K562 (cell line): Measurements from ENCODE around the gene CNBD2. TPM values are rescaled to one million over a fixed set of nuclear protein-coding genes. Genes with fewer than 3 reads are reported as not detected.

ENCODE experiments used
- ARNT ChIP-seq, 2 experiments: fragments of 450-650 bp; IDR thresholded peaks; 2 replicates each; pipeline ENCODE4 v1.6.1; 2016; ENCODE audit warnings: mild to moderate bottlenecking in 1 of 2
- CREM ChIP-seq: IDR thresholded peaks from 2 replicates; pipeline ENCODE4 v1.6.1; 2014; ENCODE audit warnings: antibody characterized with exemption, low read depth
- HSF4 ChIP-seq: fragments of 250-450 bp; sonication (Bioruptor Pico); IDR thresholded peaks from 2 replicates; pipeline ENCODE4 v2.1.2; 2022; ENCODE audit warnings: mild to moderate bottlenecking, moderate library complexity, borderline replicate concordance
- IFI16 ChIP-seq: fragments of 250-450 bp; sonication (Bioruptor Pico); IDR thresholded peaks from 2 replicates; pipeline ENCODE4 v2.1.2; 2022; ENCODE audit warnings: mild to moderate bottlenecking, inconsistent platforms
- SRF ChIP-seq, 2 experiments: fragments of 250-450, 450-650 bp in 1 of 2; sonication (Bioruptor Pico) in 1 of 2; sonication (generic) in 1 of 2; formaldehyde crosslinking; IDR thresholded peaks; 2 replicates each; pipeline versions ENCODE4 v1.5.0 to v1.5.1; 2020 to 2022; ENCODE audit warnings: mild to moderate bottlenecking in 1 of 2, missing genetic modification reagents in 1 of 2
- TAL1 ChIP-seq: fragments of 450-650 bp; IDR thresholded peaks from 2 replicates; pipeline ENCODE4 v1.6.1; 2016; ENCODE audit warnings: mild to moderate bottlenecking
- ZNF57 ChIP-seq: fragments of 450-650 bp; formaldehyde crosslinking; IDR thresholded peaks from 2 replicates; pipeline ENCODE4 v1.4.0; 2020; ENCODE audit warnings: mild to moderate bottlenecking, moderate library complexity
- polyA plus RNA-seq, 8 experiments: library from polyadenylated mRNA; depleted of rRNA in 4 of 8; stranded (reverse) in 5 of 8; unstranded in 3 of 8; fragments of >200 nt; fragmentation: Nextera tagmentation in 2 of 8; fragmentation: Illumina TruSeq in 1 of 8; extraction: Ambion mirVana in 2 of 8; extraction: Trizol in 1 of 8; gene quantifications; 2 replicates each; pipeline versions ENCODE4 v1.2.1 to v1.2.3, GENCODE V29; 2011 to 2014; ENCODE audit warnings: inconsistent platforms in 1 of 8, missing spikeins in 1 of 8
- total RNA-seq, 7 experiments: library from RNA; depleted of rRNA in 6 of 7; stranded (reverse); fragments of >200 nt in 6 of 7; fragmentation: Illumina TruSeq in 2 of 7; extraction: Trizol in 2 of 7; gene quantifications; 2 replicates each; pipeline versions ENCODE4 v1.2.1 to v1.2.3, GENCODE V29; 2011 to 2021; ENCODE audit warnings: low replicate concordance in 1 of 7
- TF ChIP-seq, protein P1 (sequence below): fragments of 200-600 bp; sonication (generic); IDR thresholded peaks from one replicate; pipeline ENCODE4 v1.6.1; 2012; ENCODE audit warnings: mild to moderate bottlenecking, low read depth, low read length, inconsistent platforms
- TF ChIP-seq, protein P2 (sequence below), 2 experiments: fragments of 250-450 bp in 1 of 2; fragments of 450-650 bp in 1 of 2; sonication (Bioruptor Pico) in 1 of 2; IDR thresholded peaks; 2 replicates each; pipeline versions ENCODE4 v1.6.1 to v1.8.0; 2016 to 2021; ENCODE audit warnings: mild to moderate bottlenecking in 2 of 2, moderate library complexity in 2 of 2, missing compliant biosample characterization in 1 of 2, missing genetic modification characterization in 1 of 2
- TF ChIP-seq, protein P3 (sequence below): sonication (generic); formaldehyde crosslinking; IDR thresholded peaks from 2 replicates; pipeline ENCODE4 v1.5.0; 2020; ENCODE audit warnings: missing genetic modification reagents
- TF ChIP-seq, protein P4 (sequence below): sonication (generic); formaldehyde crosslinking; IDR thresholded peaks from 2 replicates; pipeline ENCODE4 v1.8.0; 2022; ENCODE audit warnings: mild to moderate bottlenecking, low read depth, missing genetic modification reagents
- TF ChIP-seq, protein P5 (sequence below): sonication (generic); formaldehyde crosslinking; IDR thresholded peaks from 2 replicates; pipeline ENCODE4 v1.9.0; 2022; ENCODE audit warnings: mild to moderate bottlenecking, missing genetic modification reagents

The CNBD2 gene
- total and polyA plus RNA-seq, 9 of the 15 experiments (the other 6 are each of a cell fraction or from before 2014, with no cell fraction given): 3.2 to 17.5 (median 5.3) TPM

DNA sequence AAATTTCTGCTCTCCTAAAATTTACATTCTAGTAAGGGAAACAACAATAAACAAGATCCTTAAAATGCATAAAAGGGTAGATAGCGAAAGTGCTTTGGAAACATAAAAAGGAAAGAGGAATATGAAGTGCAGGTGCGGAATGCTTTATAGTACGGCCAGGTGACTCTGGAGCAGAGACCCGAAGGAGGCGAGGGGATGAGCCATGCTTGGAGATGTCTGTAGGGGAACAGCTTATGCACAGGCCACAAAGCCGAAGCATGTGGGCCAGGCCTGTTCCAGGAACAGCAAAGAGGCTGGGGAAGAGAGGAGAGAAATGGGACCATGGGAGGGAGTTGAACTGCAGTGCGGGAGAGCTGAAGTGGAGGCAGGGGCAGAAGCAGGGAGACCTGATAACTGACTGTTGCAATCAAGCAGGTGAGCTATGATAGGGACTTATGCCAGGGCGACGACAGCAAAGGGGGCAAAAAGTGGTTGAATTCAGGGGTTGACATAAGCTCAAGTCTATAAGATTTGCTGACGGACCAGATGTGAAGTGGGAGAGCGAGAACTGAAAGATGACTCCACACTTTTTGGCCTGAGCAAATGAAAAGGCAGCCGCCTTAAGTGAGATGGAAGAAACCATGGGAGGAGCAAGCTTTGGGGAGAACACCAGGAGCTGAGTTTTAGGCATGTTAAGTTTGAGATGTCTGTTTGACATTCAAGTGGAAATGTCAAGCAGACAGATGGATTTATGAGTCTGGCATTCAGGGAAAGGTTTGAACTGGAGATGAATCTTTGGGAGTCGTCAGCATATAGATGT, 83.1 kb downstream of the CNBD2 start (continued):
- TF ChIP-seq, protein P1, sequence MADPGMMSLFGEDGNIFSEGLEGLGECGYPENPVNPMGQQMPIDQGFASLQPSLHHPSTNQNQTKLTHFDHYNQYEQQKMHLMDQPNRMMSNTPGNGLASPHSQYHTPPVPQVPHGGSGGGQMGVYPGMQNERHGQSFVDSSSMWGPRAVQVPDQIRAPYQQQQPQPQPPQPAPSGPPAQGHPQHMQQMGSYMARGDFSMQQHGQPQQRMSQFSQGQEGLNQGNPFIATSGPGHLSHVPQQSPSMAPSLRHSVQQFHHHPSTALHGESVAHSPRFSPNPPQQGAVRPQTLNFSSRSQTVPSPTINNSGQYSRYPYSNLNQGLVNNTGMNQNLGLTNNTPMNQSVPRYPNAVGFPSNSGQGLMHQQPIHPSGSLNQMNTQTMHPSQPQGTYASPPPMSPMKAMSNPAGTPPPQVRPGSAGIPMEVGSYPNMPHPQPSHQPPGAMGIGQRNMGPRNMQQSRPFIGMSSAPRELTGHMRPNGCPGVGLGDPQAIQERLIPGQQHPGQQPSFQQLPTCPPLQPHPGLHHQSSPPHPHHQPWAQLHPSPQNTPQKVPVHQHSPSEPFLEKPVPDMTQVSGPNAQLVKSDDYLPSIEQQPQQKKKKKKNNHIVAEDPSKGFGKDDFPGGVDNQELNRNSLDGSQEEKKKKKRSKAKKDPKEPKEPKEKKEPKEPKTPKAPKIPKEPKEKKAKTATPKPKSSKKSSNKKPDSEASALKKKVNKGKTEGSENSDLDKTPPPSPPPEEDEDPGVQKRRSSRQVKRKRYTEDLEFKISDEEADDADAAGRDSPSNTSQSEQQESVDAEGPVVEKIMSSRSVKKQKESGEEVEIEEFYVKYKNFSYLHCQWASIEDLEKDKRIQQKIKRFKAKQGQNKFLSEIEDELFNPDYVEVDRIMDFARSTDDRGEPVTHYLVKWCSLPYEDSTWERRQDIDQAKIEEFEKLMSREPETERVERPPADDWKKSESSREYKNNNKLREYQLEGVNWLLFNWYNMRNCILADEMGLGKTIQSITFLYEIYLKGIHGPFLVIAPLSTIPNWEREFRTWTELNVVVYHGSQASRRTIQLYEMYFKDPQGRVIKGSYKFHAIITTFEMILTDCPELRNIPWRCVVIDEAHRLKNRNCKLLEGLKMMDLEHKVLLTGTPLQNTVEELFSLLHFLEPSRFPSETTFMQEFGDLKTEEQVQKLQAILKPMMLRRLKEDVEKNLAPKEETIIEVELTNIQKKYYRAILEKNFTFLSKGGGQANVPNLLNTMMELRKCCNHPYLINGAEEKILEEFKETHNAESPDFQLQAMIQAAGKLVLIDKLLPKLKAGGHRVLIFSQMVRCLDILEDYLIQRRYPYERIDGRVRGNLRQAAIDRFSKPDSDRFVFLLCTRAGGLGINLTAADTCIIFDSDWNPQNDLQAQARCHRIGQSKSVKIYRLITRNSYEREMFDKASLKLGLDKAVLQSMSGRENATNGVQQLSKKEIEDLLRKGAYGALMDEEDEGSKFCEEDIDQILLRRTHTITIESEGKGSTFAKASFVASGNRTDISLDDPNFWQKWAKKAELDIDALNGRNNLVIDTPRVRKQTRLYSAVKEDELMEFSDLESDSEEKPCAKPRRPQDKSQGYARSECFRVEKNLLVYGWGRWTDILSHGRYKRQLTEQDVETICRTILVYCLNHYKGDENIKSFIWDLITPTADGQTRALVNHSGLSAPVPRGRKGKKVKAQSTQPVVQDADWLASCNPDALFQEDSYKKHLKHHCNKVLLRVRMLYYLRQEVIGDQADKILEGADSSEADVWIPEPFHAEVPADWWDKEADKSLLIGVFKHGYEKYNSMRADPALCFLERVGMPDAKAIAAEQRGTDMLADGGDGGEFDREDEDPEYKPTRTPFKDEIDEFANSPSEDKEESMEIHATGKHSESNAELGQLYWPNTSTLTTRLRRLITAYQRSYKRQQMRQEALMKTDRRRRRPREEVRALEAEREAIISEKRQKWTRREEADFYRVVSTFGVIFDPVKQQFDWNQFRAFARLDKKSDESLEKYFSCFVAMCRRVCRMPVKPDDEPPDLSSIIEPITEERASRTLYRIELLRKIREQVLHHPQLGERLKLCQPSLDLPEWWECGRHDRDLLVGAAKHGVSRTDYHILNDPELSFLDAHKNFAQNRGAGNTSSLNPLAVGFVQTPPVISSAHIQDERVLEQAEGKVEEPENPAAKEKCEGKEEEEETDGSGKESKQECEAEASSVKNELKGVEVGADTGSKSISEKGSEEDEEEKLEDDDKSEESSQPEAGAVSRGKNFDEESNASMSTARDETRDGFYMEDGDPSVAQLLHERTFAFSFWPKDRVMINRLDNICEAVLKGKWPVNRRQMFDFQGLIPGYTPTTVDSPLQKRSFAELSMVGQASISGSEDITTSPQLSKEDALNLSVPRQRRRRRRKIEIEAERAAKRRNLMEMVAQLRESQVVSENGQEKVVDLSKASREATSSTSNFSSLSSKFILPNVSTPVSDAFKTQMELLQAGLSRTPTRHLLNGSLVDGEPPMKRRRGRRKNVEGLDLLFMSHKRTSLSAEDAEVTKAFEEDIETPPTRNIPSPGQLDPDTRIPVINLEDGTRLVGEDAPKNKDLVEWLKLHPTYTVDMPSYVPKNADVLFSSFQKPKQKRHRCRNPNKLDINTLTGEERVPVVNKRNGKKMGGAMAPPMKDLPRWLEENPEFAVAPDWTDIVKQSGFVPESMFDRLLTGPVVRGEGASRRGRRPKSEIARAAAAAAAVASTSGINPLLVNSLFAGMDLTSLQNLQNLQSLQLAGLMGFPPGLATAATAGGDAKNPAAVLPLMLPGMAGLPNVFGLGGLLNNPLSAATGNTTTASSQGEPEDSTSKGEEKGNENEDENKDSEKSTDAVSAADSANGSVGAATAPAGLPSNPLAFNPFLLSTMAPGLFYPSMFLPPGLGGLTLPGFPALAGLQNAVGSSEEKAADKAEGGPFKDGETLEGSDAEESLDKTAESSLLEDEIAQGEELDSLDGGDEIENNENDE: no peak
- peak; percentile 21; the same call in 1 of the 2 replicates for TF ChIP-seq TAL1
- TF ChIP-seq, protein P2, sequence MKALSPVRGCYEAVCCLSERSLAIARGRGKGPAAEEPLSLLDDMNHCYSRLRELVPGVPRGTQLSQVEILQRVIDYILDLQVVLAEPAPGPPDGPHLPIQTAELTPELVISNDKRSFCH (CRISPR knock-in tag; IDR thresholded peaks at IDR 0.05): no peak
- TF ChIP-seq, protein P2 (tag; IDR thresholded peaks at IDR 0.05): peak; percentile 35; the same call in 1 of the 2 replicates
- TF ChIP-seq, protein P3, sequence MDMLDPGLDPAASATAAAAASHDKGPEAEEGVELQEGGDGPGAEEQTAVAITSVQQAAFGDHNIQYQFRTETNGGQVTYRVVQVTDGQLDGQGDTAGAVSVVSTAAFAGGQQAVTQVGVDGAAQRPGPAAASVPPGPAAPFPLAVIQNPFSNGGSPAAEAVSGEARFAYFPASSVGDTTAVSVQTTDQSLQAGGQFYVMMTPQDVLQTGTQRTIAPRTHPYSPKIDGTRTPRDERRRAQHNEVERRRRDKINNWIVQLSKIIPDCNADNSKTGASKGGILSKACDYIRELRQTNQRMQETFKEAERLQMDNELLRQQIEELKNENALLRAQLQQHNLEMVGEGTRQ: no peak
- no peak for TF ChIP-seq HSF4 (CRISPR knock-in tag)
- TF ChIP-seq ARNT (IDR thresholded peaks at IDR 0.05): peak; percentile 41; a peak in 3 of 4 replicates
- no peak for TF ChIP-seq IFI16
- TF ChIP-seq, protein P4, sequence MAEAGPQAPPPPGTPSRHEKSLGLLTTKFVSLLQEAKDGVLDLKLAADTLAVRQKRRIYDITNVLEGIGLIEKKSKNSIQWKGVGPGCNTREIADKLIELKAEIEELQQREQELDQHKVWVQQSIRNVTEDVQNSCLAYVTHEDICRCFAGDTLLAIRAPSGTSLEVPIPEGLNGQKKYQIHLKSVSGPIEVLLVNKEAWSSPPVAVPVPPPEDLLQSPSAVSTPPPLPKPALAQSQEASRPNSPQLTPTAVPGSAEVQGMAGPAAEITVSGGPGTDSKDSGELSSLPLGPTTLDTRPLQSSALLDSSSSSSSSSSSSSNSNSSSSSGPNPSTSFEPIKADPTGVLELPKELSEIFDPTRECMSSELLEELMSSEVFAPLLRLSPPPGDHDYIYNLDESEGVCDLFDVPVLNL (CRISPR knock-in tag): no peak
- no peak for TF ChIP-seq CREM
- TF ChIP-seq, protein P5, sequence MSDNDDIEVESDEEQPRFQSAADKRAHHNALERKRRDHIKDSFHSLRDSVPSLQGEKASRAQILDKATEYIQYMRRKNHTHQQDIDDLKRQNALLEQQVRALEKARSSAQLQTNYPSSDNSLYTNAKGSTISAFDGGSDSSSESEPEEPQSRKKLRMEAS (CRISPR knock-in tag): no peak; the same call in 1 of the 2 replicates
- no peak for TF ChIP-seq SRF (CRISPR knock-in tag; IDR thresholded peaks at IDR 0.05)
- TF ChIP-seq ZNF57: no peak
